GM21723 (cell line): ENCODE results near the gene SIDT1.
A peak's percentile ranks its signal among the peaks of the same experiment; 100 is the strongest.
"Not testable (repeated sequence)": the region's sequence is repeated elsewhere in the genome, so short reads cannot be mapped to it uniquely, and the experiment has no call there.

ENCODE experiments used
- ATAC-seq: cut with Tn5 transposase; IDR thresholded peaks from one replicate; pipeline ENCODE4 v1.9.1; 2021; ENCODE audit warnings: mild to moderate bottlenecking, moderate library complexity; ENCODE audit not compliant: unreplicated experiment

The SIDT1 gene

GRCh38 chr3:113630956-113631542, 98.7 kb downstream of the SIDT1 start:
- peak; percentile 60 for ATAC-seq

- no peak for ATAC-seq
These were observed 99.2 kb downstream of the SIDT1 start for GRCh38 chr3:113631573-113631972.

- ATAC-seq, result no peak
These were observed 102.6 kb downstream of the SIDT1 start for GRCh38 chr3:113634782-113635474.

- ATAC-seq, result not testable (repeated sequence)
These were observed 103.7 kb downstream of the SIDT1 start for GRCh38 chr3:113636034-113636433.

GRCh38 chr3:113637756-113638155, 105.4 kb downstream of the SIDT1 start:
- ATAC-seq, result no peak

- no peak for ATAC-seq
These were observed 106.6 kb downstream of the SIDT1 start for GRCh38 chr3:113638910-113639309.

GRCh38 chr3:113643583-113643982, 111.2 kb downstream of the SIDT1 start:
- no peak for ATAC-seq

GRCh38 chr3:113648524-113648923, 116.2 kb downstream of the SIDT1 start:
- no peak for ATAC-seq

- ATAC-seq, result no peak
These were observed 117.0 kb downstream of the SIDT1 start for GRCh38 chr3:113649174-113649845.

- no peak for ATAC-seq
These were observed 122.0 kb downstream of the SIDT1 start for GRCh38 chr3:113654310-113654709.

- no peak for ATAC-seq
These were observed 122.5 kb downstream of the SIDT1 start for GRCh38 chr3:113654851-113655250.

- no peak for ATAC-seq
These were observed 125.8 kb downstream of the SIDT1 start for GRCh38 chr3:113658107-113658506.

GRCh38 chr3:113659101-113659541, 126.8 kb downstream of the SIDT1 start:
- ATAC-seq, result no peak

GRCh38 chr3:113659996-113660395, 127.6 kb downstream of the SIDT1 start:
- no peak for ATAC-seq

GRCh38 chr3:113660458-113660857, 128.1 kb downstream of the SIDT1 start:
- ATAC-seq, result no peak

GRCh38 chr3:113660896-113661295, 128.5 kb downstream of the SIDT1 start:
- ATAC-seq, result no peak

GRCh38 chr3:113662824-113663223, 130.5 kb downstream of the SIDT1 start:
- no peak for ATAC-seq

GRCh38 chr3:113663324-113663750, 131.0 kb downstream of the SIDT1 start:
- no peak for ATAC-seq

- no peak for ATAC-seq
These were observed 131.4 kb downstream of the SIDT1 start for GRCh38 chr3:113663761-113664160.

- ATAC-seq, result no peak
These were observed 132.3 kb downstream of the SIDT1 start for GRCh38 chr3:113664523-113665094.

GRCh38 chr3:113668015-113668414, 135.7 kb downstream of the SIDT1 start:
- ATAC-seq, result no peak

- no peak for ATAC-seq
These were observed 141.2 kb downstream of the SIDT1 start for GRCh38 chr3:113673593-113673992.
